Mesothelial cell of epicardium (in vitro differentiated cells): ENCODE data around the gene CFAP77. TPM values are rescaled to one million over a fixed set of nuclear protein-coding genes. Genes with fewer than 3 reads are reported as not detected.
A peak's percentile ranks its signal among the peaks of the same experiment; 100 is the strongest.

ENCODE experiments used
- DNase-seq, 2 experiments: peaks; one replicate each; pipeline ENCODE4 v3.0.0; 2021; ENCODE audit warnings: low spot score in 2 of 2; ENCODE audit not compliant: unreplicated experiment in 2 of 2
- H3K27ac Mint-ChIP-seq: 2 replicates; pipeline ENCODE4 v1.8.0; 2021; ENCODE audit warnings: mixed read lengths
- H3K27me3 Mint-ChIP-seq: 2 replicates; pipeline ENCODE4 v1.8.0; 2021; ENCODE audit warnings: low read depth, mixed read lengths
- H3K36me3 Mint-ChIP-seq: 2 replicates; pipeline ENCODE4 v1.8.0; 2021; ENCODE audit warnings: mixed read lengths
- H3K4me1 Mint-ChIP-seq: 2 replicates; pipeline ENCODE4 v1.8.0; 2021; ENCODE audit warnings: mixed read lengths
- H3K4me3 Mint-ChIP-seq: 2 replicates; pipeline ENCODE4 v1.8.0; 2021; ENCODE audit warnings: mild to moderate bottlenecking, moderate library complexity, mixed read lengths
- H3K9me3 Mint-ChIP-seq: 2 replicates; pipeline ENCODE4 v1.8.0; 2021; ENCODE audit warnings: mixed read lengths
- total RNA-seq: library from RNA; stranded (reverse); gene quantifications from 3 replicates; pipeline ENCODE4 v1.2.1, GENCODE V29; 2021
- TF ChIP-seq, protein P1 (sequence below): fragments of 200-600 bp; sonication (generic); IDR thresholded peaks from one replicate; pipeline ENCODE4 v1.5.0; 2021; ENCODE audit warnings: antibody characterized with exemption; ENCODE audit not compliant: unreplicated experiment

The CFAP77 gene
- total RNA-seq, 1 donor from 2014 or later = not detected

DNA sequence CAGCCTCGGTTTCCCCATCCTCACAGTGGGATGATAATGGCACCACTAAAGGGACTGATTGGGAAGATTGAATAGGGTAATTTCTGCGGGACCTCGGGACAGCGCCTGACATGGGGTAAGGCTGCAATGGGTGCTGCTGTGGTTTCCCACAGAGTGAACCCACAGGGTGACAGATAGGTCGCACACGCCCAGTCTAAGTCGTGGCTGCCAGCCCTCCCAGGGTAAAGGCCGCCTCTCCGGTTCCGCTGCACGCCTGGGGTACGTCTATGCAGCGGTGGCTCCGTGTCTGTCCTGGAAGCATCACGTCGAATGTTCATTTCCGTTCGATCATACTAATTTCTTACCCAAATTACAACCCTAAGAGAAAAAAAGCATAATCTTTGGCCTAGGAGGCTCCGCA lies 631 bp downstream of the CFAP77 start:
- no peaks in the 10 kb centered on the region for H3K36me3 Mint-ChIP-seq
- H3K27ac Mint-ChIP-seq = no peak overlapping the region
- TF ChIP-seq, protein P1, sequence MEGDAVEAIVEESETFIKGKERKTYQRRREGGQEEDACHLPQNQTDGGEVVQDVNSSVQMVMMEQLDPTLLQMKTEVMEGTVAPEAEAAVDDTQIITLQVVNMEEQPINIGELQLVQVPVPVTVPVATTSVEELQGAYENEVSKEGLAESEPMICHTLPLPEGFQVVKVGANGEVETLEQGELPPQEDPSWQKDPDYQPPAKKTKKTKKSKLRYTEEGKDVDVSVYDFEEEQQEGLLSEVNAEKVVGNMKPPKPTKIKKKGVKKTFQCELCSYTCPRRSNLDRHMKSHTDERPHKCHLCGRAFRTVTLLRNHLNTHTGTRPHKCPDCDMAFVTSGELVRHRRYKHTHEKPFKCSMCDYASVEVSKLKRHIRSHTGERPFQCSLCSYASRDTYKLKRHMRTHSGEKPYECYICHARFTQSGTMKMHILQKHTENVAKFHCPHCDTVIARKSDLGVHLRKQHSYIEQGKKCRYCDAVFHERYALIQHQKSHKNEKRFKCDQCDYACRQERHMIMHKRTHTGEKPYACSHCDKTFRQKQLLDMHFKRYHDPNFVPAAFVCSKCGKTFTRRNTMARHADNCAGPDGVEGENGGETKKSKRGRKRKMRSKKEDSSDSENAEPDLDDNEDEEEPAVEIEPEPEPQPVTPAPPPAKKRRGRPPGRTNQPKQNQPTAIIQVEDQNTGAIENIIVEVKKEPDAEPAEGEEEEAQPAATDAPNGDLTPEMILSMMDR = no peak
- no peak for DNase-seq
- H3K27me3 Mint-ChIP-seq = peaks cover 72% of the 10 kb centered on the region
- peaks cover 15% of the 10 kb centered on the region for H3K4me1 Mint-ChIP-seq
- H3K9me3 Mint-ChIP-seq = no peaks in the 10 kb centered on the region
- H3K4me3 Mint-ChIP-seq = peak overlapping the region; percentile 55

DNA sequence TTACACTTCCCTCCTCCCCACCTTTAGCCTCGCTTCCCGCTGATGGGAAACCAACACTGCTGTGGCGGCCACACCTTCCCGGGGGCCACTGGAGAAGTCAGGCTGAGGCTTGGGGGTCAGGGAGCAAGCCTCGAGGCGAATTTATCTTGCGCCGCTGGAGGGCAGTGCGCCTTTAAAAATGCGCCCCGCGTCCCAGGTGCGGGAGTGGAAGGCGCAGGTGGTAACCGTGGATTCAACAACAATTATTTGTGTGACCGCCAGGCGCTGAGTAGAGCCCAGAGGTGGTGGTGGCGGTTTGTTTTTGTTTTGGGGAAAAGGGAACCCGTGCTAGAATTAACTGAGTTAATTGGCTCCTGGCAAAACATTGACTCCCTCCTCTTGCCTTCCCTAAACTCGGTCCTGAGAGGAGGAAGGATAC lies 1.1 kb downstream of the CFAP77 start:
- H3K27me3 Mint-ChIP-seq = peaks cover 76% of the 10 kb centered on the region

GRCh38 chr9:132412089-132412488 lies 2.1 kb downstream of the CFAP77 start:
- DNase-seq = no peak
- no peaks in the 10 kb centered on the region for H3K36me3 Mint-ChIP-seq
- H3K27me3 Mint-ChIP-seq = peaks cover 82% of the 10 kb centered on the region
- H3K4me1 Mint-ChIP-seq = peaks cover 5% of the 10 kb centered on the region
- no peaks in the 10 kb centered on the region for H3K9me3 Mint-ChIP-seq
- TF ChIP-seq, protein P1 = no peak
- no peak overlapping the region for H3K4me3 Mint-ChIP-seq
- no peak overlapping the region for H3K27ac Mint-ChIP-seq

More for the DNA sequence above, 1.1 kb downstream of the CFAP77 start:
- DNase-seq = peak; percentile 32 to 68
- Mint-ChIP-seq H3K9me3 (no peaks in the 10 kb centered on the region), H3K4me3 (peak overlapping the region; percentile 55), H3K4me1 (peaks cover 11% of the 10 kb centered on the region), H3K36me3 (no peaks in the 10 kb centered on the region), H3K27ac (no peak overlapping the region)
- TF ChIP-seq, protein P1 = peak; percentile 64

DNA sequence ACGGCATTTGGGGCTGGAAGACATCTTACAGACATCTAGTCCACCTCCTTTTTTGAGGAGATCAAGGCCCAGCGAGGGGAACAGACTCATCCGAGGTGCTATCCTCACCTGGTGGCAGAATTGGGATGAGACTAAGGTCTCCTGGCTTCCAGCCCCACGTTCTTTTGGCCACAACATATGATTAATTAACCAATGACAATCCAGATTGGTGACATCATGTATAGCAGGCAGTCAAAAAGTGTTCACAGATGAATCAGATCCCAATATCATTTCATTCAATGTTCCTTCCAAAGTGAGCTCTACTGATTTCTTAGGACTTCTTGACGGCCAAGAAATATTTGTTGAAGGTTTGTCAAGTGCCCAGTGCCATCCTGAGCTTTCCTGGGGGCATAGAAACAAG lies 3.9 kb downstream of the CFAP77 start:
- no peaks in the 10 kb centered on the region for H3K36me3 Mint-ChIP-seq
- DNase-seq = no peak
- H3K27me3 Mint-ChIP-seq = peaks cover 92% of the 10 kb centered on the region
- H3K9me3 Mint-ChIP-seq = no peaks in the 10 kb centered on the region
- H3K4me1 Mint-ChIP-seq = peaks cover 5% of the 10 kb centered on the region
- H3K27ac Mint-ChIP-seq = no peak overlapping the region
- no peak overlapping the region for H3K4me3 Mint-ChIP-seq
- TF ChIP-seq, protein P1 = no peak

DNA sequence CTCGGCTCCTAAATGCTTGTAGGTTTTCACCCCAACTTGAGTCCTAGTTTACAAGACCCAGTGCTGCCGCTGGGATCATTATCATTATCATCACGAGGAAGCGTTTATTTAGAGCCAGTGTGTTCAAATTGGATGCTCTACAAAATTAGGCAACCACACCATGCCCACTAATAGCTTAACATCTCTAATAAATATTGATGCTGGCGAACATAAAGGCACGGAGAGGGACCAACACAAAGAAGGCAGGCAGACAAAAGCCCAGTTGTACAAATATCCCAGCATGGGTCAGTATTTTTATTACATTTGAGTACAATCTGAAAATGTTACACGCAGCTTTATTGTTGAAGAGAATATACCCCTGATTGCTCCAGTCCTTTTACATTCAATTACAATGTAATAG lies 4.7 kb downstream of the CFAP77 start:
- DNase-seq = no peak
- Mint-ChIP-seq H3K4me3 (no peak overlapping the region), H3K4me1 (peaks cover 5% of the 10 kb centered on the region), H3K27ac (no peak overlapping the region), H3K9me3 (no peaks in the 10 kb centered on the region), H3K27me3 (peaks cover 92% of the 10 kb centered on the region), H3K36me3 (no peaks in the 10 kb centered on the region)
- TF ChIP-seq, protein P1 = no peak

DNA sequence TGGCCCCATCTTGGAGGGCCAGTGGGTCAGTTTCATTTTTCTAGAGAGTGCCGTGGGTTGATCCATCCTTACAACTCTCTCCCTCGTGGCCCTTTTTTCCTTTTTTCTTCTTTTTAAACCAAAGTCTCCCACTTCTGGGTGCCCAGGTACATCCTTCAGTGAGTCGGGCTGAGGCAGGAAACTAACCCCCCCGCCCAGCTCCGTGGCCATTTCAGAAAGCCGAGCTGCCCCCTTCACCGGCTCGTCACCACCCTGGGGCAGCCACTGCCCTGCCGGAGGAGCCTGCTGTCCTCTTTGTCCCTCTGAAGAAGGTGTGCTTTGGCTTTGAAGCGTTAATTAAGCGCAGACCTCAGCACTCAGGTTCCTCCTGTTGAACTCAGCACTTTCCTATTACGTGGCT lies 5.2 kb downstream of the CFAP77 start:
- DNase-seq = no peak
- H3K4me1 Mint-ChIP-seq = peaks cover 5% of the 10 kb centered on the region
- TF ChIP-seq, protein P1 = no peak
- H3K27ac Mint-ChIP-seq = no peak overlapping the region
- H3K9me3 Mint-ChIP-seq = no peaks in the 10 kb centered on the region
- no peak overlapping the region for H3K4me3 Mint-ChIP-seq
- H3K36me3 Mint-ChIP-seq = no peaks in the 10 kb centered on the region
- H3K27me3 Mint-ChIP-seq = peaks cover 95% of the 10 kb centered on the region
